ENCODE results near the gene ATF6B.
"Not testable (repeated sequence)": the region's sequence is repeated elsewhere in the genome, so short reads cannot be mapped to it uniquely, and the experiment has no call there.

The ATF6B gene

DNA sequence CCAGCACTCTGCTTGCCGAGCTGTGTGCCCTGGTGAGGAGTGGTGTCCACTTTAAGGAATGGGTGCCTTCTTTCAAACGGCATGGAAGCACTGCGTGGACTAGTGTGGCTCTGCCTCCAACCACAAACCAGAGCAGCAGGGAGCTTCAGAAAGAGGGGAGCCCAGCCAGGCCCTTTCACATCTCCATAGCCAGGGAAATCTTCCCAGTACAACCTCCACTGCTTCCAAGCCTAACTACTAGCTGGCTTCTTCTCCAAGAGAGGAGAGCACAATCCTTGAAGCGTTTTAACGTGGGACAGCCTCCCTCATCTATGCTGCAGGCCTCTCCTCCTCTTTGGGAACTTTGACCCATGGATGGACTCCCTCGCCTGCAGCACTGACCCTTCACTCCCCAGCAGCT lies 45.6 kb downstream of the ATF6B start:
- DNase-seq (ENCODE audit: low read depth in 3 of 3) = no peak

DNA sequence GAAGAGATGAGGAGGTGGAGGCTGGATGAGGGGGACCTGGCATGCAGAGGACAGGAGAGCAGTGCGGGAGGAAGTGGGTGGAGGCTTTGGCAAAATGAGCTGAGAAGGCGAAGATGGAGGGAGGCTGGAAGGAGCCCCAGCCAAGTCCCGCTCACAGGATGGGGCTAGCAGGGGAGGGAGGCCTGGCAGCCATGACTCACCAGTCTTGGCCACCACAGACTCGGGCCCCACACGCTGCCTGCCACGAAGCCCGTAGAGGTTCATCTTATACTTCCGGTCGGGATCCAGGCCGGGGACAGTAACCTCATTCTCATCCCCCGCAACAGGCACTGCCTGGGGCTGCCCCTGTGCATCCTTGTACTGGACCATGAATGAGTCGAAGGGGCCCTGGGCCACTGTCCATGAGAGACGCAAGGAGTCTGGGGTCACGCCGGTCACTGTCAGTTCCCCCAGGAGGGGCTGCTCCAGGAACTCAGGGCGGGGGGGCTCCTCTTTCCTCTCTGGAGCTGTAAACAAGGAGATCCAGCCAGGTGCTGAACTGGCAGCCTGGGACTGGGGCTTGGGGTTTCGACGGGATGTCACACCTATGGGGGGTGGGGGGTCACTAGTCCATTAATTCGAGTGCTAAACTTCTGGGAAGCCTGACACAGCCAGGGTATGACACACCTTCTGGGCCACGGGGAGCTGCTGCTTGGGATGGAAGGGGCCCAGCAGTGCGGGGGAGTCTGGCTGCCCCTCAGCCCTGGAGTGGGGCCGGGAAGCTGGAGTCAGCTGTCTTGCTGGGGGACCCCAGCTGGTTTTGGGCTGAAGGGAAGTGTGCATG lies 46.7 kb downstream of the ATF6B start:
- DNase-seq (ENCODE audit: low read depth in 3 of 3) = no peak

DNA sequence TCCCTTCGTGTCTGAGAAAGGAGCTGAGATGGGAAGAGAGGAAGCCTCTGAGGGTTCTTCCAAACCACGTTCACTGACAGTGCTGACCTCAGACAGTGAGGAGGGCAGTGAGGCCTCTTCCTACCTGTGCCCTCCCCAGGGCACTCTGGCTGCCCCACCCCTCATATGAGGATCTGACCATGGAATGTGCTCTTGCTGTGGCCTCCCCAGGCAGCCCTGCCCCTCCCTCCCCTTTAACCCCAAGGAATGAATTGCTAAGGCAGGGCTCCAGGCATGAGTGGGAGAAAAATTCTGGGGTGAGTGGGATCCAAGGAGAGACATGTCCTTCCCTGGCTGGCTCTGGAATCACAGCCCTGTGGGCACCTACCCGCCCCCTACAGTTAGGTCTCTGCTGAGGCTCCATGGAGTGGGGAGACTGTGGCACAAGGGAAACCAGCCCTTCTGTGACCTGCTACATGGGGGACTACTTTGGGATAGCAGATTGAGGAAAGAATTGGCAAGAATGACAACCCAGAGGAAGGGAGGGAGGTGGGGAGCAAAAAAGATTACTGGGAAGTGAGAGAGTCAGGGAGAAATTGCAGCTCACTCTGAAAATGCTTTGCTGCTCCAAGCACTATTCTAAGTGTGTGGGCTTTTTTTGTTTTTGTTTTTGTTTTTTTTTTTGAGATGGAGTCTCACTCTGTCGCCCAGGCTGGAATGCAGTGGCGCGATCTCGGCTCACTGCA lies 48.3 kb downstream of the ATF6B start:
- DNase-seq (ENCODE audit: low read depth in 3 of 3) = no peak

DNA sequence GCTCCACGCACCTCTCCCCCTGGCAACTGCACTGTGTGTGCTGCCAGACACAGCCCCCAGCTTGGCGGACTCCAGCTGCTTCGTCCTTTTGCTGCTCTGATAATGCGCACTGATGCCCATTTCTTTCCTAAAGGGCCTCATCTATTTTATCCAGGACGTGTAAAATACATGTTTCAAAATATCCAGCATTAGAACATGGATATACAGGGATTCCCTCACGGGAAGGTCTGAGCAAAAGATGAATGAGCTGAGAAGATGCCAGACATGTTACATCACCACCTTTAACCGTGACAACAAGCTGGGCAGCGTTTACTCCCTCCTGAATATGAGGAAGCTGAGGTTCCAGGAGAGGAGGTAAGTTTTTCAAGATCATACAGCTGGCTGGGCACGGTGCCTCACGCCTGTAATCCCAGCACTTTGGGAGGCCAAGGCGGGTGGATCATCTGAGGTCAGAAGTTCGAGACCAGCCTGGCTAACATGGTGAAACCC lies 51.7 kb downstream of the ATF6B start:
- no peak for DNase-seq (ENCODE audit: low read depth in 3 of 3)

DNA sequence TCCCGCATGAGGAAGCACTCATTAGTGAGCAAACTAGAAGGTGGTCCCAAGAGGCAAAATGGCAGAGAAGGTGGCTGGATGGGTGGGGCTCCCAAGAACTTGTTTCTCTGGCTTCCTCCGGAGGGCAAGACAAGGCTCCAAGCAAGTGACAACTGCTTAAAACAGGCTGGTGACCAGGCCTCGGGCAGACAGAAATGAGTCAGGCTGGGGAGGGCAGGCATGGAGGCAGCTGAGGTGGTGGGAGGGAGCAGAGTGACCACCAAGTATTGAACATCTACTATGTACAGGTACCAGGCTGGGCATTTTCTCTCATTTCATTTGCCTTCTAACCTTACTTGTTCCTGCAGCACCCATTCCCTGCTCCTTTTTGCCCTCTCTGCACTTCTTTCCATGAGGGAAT lies 52.3 kb downstream of the ATF6B start:
- no peak for DNase-seq (ENCODE audit: low read depth in 3 of 3)

- no peak for DNase-seq (ENCODE audit: low read depth in 3 of 3)
Observed at GRCh38 chr6:32074996-32075532, 53.0 kb downstream of the ATF6B start.

DNA sequence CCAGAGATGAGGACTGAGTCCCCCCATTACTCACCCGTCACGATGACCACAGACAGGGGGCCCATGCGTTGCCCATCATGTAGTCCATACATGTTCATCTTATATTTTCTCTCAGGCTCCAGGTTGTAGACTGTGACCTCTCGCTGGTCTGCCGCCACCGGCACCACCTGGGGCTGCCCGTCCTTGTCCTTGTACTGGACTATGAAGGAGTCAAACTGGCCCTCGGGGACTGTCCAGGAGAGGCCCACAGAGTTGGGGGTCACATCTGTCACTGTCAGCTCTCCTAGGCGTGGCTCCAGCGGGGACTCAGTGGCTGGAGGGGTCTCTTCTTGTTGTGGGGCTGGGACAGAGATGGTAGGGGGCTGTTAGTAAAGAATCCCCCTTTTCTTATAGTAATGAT lies 54.4 kb downstream of the ATF6B start:
- no peak for DNase-seq (ENCODE audit: low read depth in 3 of 3)

DNA sequence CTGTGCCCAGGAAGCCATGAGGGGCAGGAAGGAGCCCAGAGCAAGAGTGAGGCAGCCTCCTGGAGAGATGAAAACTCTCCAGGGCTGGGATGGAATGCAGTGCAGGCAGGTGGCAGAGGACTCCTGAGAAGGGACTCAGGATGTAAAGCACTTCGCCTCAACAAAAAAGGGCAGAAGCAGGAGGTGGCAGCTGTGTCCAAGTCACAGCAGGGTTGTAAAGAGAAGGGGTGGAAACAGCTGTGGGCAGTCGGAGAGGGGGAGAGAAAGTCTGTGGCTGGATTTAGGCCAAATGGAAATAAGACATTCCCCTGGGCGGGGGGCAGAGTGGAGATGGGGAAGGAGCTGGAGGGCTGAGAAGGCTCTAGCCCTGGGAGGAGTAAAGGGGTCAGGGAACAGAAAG lies 54.9 kb downstream of the ATF6B start:
- DNase-seq (ENCODE audit: low read depth in 3 of 3) = no peak

- no peak for DNase-seq (ENCODE audit: low read depth in 3 of 3)
Observed at GRCh38 chr6:32070814-32071543, 57.1 kb downstream of the ATF6B start.

DNA sequence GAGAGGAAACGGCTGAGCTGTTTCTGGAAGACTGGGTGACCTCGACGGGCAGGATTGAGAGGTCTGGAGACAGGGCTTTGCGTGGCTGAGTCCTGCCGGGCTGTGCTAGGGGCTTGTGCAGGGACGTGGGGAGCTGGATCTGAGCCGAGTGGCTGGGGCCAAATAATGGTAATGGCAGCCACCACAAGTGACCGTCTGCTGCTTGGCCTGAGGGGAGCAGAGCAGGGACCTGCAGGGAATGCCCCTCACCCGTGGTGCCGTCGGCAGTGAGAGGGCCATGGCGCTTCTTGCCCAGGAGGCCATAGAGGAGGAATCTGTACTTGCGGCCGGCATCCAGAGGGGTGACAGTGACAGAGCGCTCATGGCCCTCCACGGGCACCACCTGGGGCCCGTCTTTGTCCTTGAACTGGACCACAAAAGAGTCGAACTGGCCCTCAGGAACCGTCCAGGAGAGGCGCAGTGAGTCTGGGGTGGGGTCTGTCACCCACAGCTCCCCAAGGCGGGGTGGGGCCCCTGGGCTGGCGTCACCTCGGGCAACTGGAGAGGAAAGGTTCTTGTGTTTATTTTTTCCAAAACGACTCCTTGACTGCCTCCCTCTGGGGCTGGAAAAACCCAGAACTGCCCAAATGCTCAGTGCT lies 58.0 kb downstream of the ATF6B start:
- no peak for DNase-seq (ENCODE audit: low read depth in 3 of 3)

GRCh38 chr6:32069460-32069859 lies 58.6 kb downstream of the ATF6B start:
- DNase-seq (ENCODE audit: low read depth in 3 of 3) = no peak

DNA sequence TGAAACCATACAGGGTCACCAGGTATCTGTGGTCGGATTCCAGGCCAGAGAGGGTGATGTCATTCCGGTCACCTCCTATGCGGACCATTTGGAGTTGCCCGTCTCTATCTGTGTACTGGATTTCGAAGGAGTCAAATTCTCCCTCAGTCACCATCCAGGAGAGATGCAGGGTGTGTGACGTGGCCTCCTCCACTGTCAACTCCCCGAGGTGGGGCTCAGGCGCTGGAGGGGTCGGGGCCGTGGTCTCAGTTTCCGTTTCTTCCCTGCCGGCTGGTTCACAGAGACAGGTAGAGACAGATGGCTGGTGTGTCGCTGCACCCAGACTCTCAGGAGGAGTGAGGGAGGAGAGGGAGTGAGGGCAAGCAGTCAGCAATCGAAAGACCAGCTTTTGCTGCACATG lies 59.2 kb downstream of the ATF6B start:
- no peak for DNase-seq (ENCODE audit: low read depth in 3 of 3)

GRCh38 chr6:32068315-32068714 lies 59.7 kb downstream of the ATF6B start:
- DNase-seq (ENCODE audit: low read depth in 3 of 3) = not testable (repeated sequence)

DNA sequence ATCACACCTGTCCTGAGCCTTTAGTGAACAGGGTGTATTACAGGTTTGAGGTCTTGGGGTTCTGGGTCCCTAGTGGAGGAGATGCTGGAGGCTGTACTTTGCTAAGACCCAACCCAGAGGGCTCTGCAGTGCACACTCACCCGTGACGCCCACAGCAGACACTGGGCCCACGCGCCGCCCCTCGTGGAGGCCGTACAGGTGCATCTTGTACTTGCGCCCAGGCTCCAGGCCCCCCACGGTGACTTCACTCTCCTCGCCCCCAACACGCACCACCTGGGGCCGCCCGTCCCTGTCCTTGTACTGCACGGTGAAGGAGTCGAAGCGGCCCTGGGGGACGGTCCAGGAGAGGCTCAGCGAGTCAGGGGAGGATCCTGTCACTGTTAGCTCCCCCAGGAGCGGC lies 60.5 kb downstream of the ATF6B start:
- DNase-seq (ENCODE audit: low read depth in 3 of 3) = not testable (repeated sequence)

All from stimulated activated CD4-positive, alpha-beta T cell treated with anti-CD3 and anti-CD28 coated beads, TNF-alpha, amount 100 ng/mL, for 4 hours (primary cell).